Muscle layer of colon (tissue), 2 donors: ENCODE measurements around the gene KIAA0319L.

Experiments
- H3K27ac ChIP-seq: one replicate; pipeline ENCODE4 v1.7.0; 2013; ENCODE audit warnings: low read depth, mild to moderate bottlenecking, low read length, moderate library complexity
- H3K27me3 ChIP-seq, 2 donors: one replicate each; pipeline ENCODE4 v1.7.0; 2013; ENCODE audit warnings: low read length in 2 of 2, mild to moderate bottlenecking in 2 of 2; ENCODE audit not compliant: insufficient read depth in 2 of 2, control insufficient read depth in 1 of 2
- H3K36me3 ChIP-seq: one replicate; pipeline ENCODE4 v1.7.0; 2013; ENCODE audit warnings: mild to moderate bottlenecking, low read length; ENCODE audit not compliant: insufficient read depth
- H3K4me1 ChIP-seq: one replicate; pipeline ENCODE4 v1.7.0; 2013; ENCODE audit warnings: mild to moderate bottlenecking, low read length; ENCODE audit not compliant: insufficient read depth
- H3K4me3 ChIP-seq, 2 donors: one replicate each; pipeline ENCODE4 v1.7.0; 2013; ENCODE audit warnings: low read length in 2 of 2, low read depth in 1 of 2, mild to moderate bottlenecking in 1 of 2, moderate library complexity in 1 of 2
- H3K9ac ChIP-seq: one replicate; pipeline ENCODE4 v1.7.0; 2013; ENCODE audit warnings: low read length
- H3K9me3 ChIP-seq: one replicate; pipeline ENCODE4 v1.7.0; 2013; ENCODE audit warnings: mild to moderate bottlenecking, low read length
- donor health status: abdominal sarcoma.
- donor health status: Adenocarcinoma of cecum.

Gene KIAA0319L

DNA sequence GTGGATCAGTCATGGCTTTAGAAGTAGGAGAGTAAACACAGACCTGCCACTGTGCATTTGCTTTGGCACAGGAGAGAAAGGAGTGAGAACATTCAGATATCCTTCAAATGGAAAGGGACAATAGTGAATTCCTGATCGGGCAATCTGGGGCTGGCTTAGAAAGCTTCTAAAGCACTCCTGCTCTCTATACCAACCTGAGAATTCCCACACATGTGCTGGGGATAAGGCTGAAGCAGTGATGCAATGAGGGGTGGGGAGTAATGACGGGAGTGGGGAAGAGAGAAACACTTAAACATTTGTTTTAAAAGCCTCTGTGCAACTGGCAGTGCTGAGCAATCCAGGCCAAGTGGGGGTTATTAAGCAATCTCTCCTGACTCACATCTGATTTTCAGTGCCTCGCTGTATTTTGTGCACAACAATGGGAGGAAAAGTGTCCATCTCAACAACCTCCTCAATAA is 108.8 kb downstream of the KIAA0319L start:
- H3K4me1 ChIP-seq = peaks cover 25% of the 10 kb centered on the region
- no peak overlapping the region for H3K4me3 ChIP-seq
- H3K9me3 ChIP-seq = no peaks in the 10 kb centered on the region
- no peak overlapping the region for H3K27ac ChIP-seq
- peaks cover 52% of the 10 kb centered on the region for H3K36me3 ChIP-seq
- H3K9ac ChIP-seq = no peak overlapping the region
- H3K27me3 ChIP-seq = no peaks in the 10 kb centered on the region

DNA sequence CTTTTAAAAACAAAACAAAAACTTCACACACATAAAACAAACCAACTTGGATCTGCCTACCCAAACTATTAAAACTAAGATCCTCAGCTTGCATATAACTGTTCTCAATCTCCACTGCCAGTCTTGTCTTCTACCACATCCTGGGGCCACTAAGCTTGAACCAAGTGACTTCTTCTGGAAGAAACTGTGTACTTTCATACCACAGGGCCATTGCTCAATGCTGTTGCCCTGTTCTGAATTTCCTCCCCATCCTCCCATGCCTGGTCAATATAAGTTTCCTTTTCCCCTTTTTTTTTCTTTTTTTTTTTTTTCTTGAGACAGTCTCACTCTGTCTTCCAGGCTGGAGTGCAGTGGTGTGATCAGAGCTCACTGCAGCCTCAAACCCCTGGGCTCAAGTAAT is 109.9 kb downstream of the KIAA0319L start:
- Histone ChIP-seq H3K27ac (no peak overlapping the region), H3K36me3 (peaks cover 60% of the 10 kb centered on the region)

DNA sequence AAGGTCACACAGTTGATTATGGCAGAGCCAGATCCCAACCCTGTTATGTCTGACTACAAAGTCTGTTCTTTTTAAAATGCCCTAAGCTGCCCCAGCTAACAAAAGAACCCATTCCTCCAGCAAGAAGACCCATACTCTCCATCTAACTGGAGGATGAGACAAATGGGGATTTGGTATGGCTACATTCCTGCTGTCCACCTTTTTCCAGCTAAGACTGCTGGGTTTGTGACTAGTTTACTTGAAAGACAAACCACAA is 112.8 kb downstream of the KIAA0319L start:
- no peaks in the 10 kb centered on the region for H3K4me1 ChIP-seq
- H3K9ac ChIP-seq = no peak overlapping the region
- no peak overlapping the region for H3K4me3 ChIP-seq
- H3K36me3 ChIP-seq = peaks cover 77% of the 10 kb centered on the region
- H3K27me3 ChIP-seq = no peaks in the 10 kb centered on the region
- H3K9me3 ChIP-seq = no peaks in the 10 kb centered on the region
- no peak overlapping the region for H3K27ac ChIP-seq

More for the DNA sequence above, 109.9 kb downstream of the KIAA0319L start:
- Histone ChIP-seq H3K4me1 (peaks cover 16% of the 10 kb centered on the region), H3K9me3 (no peaks in the 10 kb centered on the region), H3K4me3 (no peak overlapping the region), H3K9ac (no peak overlapping the region), H3K27me3 (no peaks in the 10 kb centered on the region)

DNA sequence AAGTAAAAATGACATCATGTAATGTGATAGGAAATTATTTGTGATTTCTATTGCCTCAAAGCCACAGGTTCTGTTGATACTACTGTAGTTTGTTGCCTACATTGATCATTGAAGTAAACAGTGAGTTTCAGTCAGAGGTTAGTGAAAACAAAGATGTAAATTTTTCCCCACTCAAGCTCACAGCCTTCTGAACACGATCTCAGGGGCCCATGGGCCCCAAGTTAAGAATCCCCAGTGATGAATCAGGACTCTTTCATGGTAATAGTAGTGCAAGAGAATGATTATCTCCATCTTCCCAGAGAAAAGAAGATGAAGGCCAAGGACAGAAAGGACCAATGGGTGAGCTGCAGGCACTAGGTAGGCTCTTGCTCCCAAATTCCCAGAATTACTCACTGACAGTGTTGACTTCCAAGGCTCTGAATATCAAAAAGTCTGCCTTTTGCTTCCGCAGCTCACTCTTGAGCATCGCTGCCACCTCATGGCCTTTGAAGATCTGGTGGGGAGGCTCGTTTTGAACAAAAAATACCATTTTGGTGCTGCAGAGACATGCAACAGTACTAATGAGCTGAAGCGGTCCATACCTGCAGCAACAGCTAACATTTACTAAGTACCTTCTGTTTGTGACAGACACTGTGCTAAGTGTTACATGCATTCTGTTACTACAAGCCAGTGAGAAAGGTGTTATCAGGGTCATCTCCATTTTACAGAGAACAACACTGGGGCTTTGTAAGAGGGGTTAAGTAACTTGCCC is 113.3 kb downstream of the KIAA0319L start:
- no peak overlapping the region for H3K27ac ChIP-seq
- H3K4me3 ChIP-seq = no peak overlapping the region
- H3K36me3 ChIP-seq = peaks cover 78% of the 10 kb centered on the region
- no peaks in the 10 kb centered on the region for H3K27me3 ChIP-seq
- H3K4me1 ChIP-seq = no peaks in the 10 kb centered on the region
- H3K9ac ChIP-seq = no peak overlapping the region
- H3K9me3 ChIP-seq = no peaks in the 10 kb centered on the region

DNA sequence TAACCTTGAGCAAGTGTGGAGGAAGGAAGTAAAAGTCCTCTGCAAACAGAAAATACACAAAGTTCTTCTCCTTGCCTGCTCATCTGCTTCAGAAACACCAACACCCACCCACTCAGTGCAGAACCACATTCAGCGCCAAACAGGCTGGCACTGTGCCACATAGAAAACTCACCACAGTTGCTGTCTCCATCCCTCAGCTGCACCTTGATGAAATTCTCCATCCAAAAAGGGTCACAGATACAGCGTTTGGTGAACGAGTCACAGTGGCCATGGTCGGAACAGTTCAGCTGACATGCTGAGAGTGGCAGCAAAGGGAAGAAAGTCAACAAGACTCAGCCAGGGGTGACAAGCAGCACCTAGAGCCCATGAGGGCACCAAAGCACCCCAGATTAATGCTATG is 114.5 kb downstream of the KIAA0319L start:
- Histone ChIP-seq H3K36me3 (peaks cover 78% of the 10 kb centered on the region), H3K27me3 (no peaks in the 10 kb centered on the region), H3K9me3 (no peaks in the 10 kb centered on the region), H3K9ac (no peak overlapping the region), H3K4me3 (no peak overlapping the region), H3K27ac (no peak overlapping the region), H3K4me1 (no peaks in the 10 kb centered on the region)

DNA sequence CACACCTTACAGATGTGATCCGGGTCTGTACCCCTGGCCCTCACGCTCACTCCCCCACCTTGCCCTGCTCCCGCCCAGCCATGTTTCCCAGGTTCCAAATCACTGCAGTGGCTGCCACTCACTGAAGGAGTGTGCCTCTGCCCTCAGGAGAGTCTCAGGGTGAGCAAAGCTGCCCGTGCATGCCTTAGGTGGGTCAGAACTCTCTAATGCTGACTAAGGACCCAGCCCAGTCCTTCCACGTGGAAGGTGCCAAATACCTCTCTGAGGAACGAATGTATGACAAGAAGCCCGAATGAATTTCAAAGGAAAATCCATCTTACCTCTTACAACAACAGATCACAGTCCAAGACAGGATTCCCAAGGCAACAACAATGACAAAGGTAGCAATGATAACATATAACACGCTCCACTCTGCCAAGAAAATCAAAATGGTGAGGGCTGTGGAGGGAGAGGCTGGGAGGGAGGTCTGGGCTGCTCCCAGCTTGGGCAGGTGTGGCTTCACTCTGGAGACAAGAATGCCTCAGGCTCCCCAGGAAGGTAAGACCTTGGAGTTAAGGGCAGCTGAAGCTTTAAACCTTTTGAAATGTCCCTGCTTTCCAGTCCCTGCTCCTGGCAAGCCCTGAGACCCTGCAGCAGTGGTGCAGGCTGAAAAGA is 115.2 kb downstream of the KIAA0319L start:
- no peak overlapping the region for H3K27ac ChIP-seq
- no peaks in the 10 kb centered on the region for H3K4me1 ChIP-seq
- no peaks in the 10 kb centered on the region for H3K27me3 ChIP-seq
- no peak overlapping the region for H3K9ac ChIP-seq
- H3K9me3 ChIP-seq = no peaks in the 10 kb centered on the region
- H3K36me3 ChIP-seq = peaks cover 83% of the 10 kb centered on the region
- no peak overlapping the region for H3K4me3 ChIP-seq

DNA sequence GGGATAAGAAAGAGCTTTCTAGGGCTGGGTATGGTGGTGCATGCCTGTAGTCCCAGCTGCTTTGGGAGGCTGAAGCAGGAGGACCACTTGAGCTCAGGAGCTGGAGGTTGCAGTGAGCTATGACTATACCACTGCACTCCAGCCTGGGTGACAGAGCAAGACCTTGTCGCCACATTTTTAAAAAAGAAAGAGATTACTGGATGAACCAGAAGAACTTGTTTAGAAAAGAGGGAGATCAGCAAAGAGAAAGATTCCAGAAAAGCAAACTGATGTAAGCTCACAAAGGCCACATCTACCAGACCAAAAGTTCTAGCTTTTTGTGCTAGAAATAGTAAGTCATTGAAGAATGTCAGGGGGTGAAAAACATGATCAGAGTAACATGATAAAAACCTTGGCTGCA is 117.6 kb downstream of the KIAA0319L start:
- no peak overlapping the region for H3K27ac ChIP-seq

DNA sequence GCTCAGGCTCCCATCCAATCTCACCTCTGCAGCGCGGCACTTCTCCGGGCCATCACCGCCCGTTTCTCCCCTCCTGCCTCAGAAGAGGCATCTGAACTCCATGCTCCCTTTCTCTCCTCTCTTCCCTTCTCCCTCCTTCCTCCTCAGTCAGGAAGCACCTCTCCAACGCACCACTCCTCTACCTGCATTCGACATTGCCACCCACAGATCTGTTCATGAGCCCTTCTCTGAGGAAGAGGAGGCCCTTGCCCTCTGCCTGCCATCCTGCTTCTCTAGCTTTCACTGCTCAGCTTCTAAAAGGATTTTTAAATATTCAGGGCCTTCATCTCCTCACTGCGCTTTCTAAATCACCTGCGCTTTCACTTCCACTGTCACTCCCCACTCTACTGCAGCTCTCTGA is 120.0 kb downstream of the KIAA0319L start:
- Histone ChIP-seq H3K27me3 (no peaks in the 10 kb centered on the region), H3K36me3 (peaks cover 78% of the 10 kb centered on the region), H3K4me3 (no peak overlapping the region), H3K9ac (no peak overlapping the region), H3K9me3 (no peaks in the 10 kb centered on the region), H3K4me1 (no peaks in the 10 kb centered on the region), H3K27ac (no peak overlapping the region)

More for the DNA sequence above, 117.6 kb downstream of the KIAA0319L start:
- H3K9ac ChIP-seq = no peak overlapping the region
- peaks cover 88% of the 10 kb centered on the region for H3K36me3 ChIP-seq
- no peaks in the 10 kb centered on the region for H3K9me3 ChIP-seq
- no peaks in the 10 kb centered on the region for H3K4me1 ChIP-seq
- no peak overlapping the region for H3K4me3 ChIP-seq
- no peaks in the 10 kb centered on the region for H3K27me3 ChIP-seq

DNA sequence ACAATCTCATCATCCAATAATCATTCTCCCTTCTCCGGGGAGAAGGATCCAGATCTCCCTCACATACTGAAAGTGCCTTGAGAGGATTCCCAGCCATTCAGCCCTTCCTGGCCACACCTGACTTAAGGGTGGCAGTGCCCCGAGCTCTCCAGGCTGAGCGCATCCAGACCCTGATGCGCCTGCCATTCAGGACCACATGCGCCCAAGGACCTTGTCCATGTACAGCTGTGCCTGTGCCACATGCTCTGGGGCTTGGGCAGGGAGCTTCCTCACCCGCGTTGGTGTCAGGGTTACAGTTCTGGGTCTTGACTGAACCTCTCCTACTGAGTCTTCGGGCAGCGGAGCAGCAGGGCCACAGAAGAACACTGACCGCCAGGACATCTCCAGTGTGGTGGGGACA is 121.1 kb downstream of the KIAA0319L start:
- no peaks in the 10 kb centered on the region for H3K4me1 ChIP-seq
- H3K27ac ChIP-seq = no peak overlapping the region
- H3K36me3 ChIP-seq = peaks cover 70% of the 10 kb centered on the region
- H3K27me3 ChIP-seq = no peaks in the 10 kb centered on the region
- H3K9ac ChIP-seq = no peak overlapping the region
- H3K4me3 ChIP-seq = no peak overlapping the region
- no peaks in the 10 kb centered on the region for H3K9me3 ChIP-seq

DNA sequence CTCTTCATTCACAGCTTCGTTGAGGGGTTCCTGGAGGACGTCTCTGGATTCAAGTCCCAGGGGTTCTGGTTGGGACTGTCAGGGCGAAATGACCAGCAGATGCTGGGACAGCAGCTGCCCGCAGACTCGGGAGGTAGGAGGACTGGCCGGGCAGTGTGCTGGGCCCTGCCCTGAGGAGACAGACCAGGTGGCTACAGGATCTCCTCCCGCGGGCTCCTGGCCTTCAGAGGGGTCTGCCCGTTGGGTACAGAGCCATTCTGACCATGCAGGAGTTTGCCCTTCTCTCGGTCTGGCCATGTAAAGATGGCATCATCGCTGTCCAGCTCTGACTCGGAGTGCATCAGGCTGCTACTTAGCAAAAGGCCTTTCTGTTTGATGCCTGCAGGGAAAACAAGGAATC is 122.5 kb downstream of the KIAA0319L start:
- Histone ChIP-seq H3K4me1 (no peaks in the 10 kb centered on the region), H3K9me3 (no peaks in the 10 kb centered on the region), H3K27me3 (no peaks in the 10 kb centered on the region), H3K4me3 (no peak overlapping the region), H3K9ac (no peak overlapping the region), H3K36me3 (peaks cover 57% of the 10 kb centered on the region), H3K27ac (no peak overlapping the region)

DNA sequence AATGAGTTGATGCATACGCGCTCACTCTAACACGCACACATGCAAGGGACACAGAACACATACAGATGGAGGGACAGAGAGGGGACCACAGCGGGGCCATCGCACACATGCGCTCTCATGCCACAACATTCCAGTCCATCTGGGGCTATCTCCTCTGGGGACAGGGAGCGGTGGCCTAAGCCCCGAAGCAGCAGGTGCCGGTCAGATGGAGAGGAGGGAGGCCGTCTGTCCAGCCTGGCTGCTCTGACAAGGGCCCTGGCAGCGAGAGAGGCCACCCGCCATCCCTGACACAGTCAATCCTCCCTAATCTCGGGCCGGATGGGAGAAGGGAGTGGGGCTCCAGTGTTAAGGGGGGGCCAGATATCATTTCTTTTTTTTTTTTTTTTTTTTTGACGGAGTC is 123.5 kb downstream of the KIAA0319L start:
- no peak overlapping the region for H3K4me3 ChIP-seq
- no peak overlapping the region for H3K9ac ChIP-seq
- H3K9me3 ChIP-seq = no peaks in the 10 kb centered on the region
- peaks cover 48% of the 10 kb centered on the region for H3K36me3 ChIP-seq
- H3K27ac ChIP-seq = no peak overlapping the region
- no peaks in the 10 kb centered on the region for H3K4me1 ChIP-seq
- no peaks in the 10 kb centered on the region for H3K27me3 ChIP-seq

DNA sequence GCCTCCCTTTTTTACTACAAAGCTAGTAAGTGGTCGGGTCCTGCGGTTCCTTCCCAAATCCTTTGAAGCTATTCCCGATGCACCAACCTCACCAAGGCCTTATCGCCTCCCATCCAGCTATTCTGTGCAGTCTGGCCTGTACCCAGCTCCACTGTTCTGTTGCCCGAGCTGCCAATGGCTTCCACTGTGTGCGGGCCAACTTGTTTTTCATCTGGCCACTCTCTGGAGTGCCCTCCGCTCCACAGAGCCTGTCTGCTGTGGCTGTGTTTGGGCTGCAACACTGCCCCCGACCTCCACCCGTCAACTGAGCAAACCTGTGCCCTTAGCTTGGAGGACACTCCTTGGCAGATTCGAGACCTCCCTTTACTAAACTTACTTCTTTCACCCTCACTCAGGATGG is 125.0 kb downstream of the KIAA0319L start:
- Histone ChIP-seq H3K4me3 (no peak overlapping the region), H3K36me3 (peaks cover 33% of the 10 kb centered on the region)

More for the DNA sequence above, 125.0 kb downstream of the KIAA0319L start:
- Histone ChIP-seq H3K27ac (no peak overlapping the region), H3K4me1 (no peaks in the 10 kb centered on the region), H3K27me3 (no peaks in the 10 kb centered on the region), H3K9ac (no peak overlapping the region), H3K9me3 (no peaks in the 10 kb centered on the region)
